Measurements from ENCODE around the gene PLPPR3. TPM values are rescaled to one million over a fixed set of nuclear protein-coding genes. Genes with fewer than 3 reads are reported as not detected.

PLPPR3 gene
- total RNA-seq, 4 donors from 2014 or later, result not detected

DNA sequence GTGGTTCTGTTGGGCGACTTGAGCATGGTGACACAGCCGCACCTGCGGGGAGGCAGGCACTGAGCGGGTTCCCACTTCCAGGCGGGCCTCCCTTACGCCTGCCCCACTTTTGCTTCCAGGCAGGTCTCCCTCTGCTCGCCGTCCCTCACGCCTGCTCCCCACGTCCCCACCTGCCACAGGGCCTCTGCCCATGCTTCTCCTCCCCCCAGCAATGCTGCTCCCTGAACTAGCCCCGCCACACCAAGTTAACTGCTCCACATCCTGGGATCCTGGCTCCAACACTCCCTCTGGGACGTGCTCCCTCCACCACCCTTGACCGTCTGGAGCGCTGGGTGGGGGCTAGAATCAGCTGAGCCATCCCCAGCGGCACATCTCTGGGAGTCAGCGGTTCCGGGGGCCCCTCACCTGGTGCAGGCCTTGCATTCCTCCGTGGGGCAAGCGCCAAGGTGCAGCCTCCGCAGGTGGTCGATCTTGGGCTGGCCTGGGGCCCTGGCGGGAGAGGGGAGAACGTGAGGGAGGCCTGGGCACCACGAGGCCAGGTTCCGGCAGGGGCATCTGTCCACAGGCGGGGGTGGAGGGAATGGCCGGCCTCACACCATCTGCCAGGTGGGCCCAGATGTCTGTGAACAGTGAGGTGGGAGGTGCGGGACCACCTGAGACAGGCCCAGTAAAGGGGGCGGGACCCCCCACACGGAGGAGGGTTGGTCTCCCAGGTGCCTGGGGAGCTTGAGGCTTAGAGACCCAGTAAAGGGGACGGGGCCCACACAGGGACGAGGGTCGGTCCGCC, 46.9 kb upstream of the PLPPR3 start:
- Histone ChIP-seq H3K4me1 (peaks cover 3 to 11% (median 7%) of the 10 kb centered on the region in 4 donors), H3K27me3 (no peaks in the 10 kb centered on the region), H3K27ac (peak overlapping the region; percentile 52 to 81 (median 75)), H3K4me3 (no peak overlapping the region), H3K36me3 (peaks cover 0 to 28% (median 0%) of the 10 kb centered on the region in 3 donors), H3K9me3 (no peaks in the 10 kb centered on the region)
- TF ChIP-seq CTCF (IDR thresholded peaks at IDR 0.05) (no peak), POLR2A (IDR thresholded peaks at IDR 0.05) (no peak)
- no peak for DNase-seq

GRCh38 chr19:867855-868457, 46.2 kb upstream of the PLPPR3 start:
- H3K36me3 ChIP-seq, result peaks cover 0 to 24% (median 0%) of the 10 kb centered on the region in 3 donors
- H3K27ac ChIP-seq, result no peak overlapping the region
- no peaks in the 10 kb centered on the region for H3K9me3 ChIP-seq
- TF ChIP-seq POLR2A (IDR thresholded peaks at IDR 0.05), result no peak
- TF ChIP-seq CTCF (IDR thresholded peaks at IDR 0.05), result no peak
- no peak overlapping the region for H3K4me3 ChIP-seq
- no peaks in the 10 kb centered on the region for H3K27me3 ChIP-seq
- no peak for DNase-seq
- peaks cover 5 to 18% (median 7%) of the 10 kb centered on the region in 4 donors for H3K4me1 ChIP-seq

- no peak for DNase-seq
- Histone ChIP-seq H3K4me1 (peaks cover 5 to 20% (median 7%) of the 10 kb centered on the region in 4 donors), H3K9me3 (no peaks in the 10 kb centered on the region), H3K27ac (no peak overlapping the region), H3K4me3 (no peak overlapping the region), H3K27me3 (no peaks in the 10 kb centered on the region), H3K36me3 (peaks cover 0 to 24% (median 0%) of the 10 kb centered on the region in 3 donors)
- TF ChIP-seq POLR2A (IDR thresholded peaks at IDR 0.05), result no peak
These were observed 45.6 kb upstream of the PLPPR3 start for GRCh38 chr19:867301-867793.

- no peak for DNase-seq
- H3K4me3 ChIP-seq, result no peak overlapping the region
- TF ChIP-seq CTCF (IDR thresholded peaks at IDR 0.05), result no peak
- TF ChIP-seq POLR2A (IDR thresholded peaks at IDR 0.05), result no peak
- peaks cover 0 to 24% (median 0%) of the 10 kb centered on the region in 3 donors for H3K36me3 ChIP-seq
- no peak overlapping the region for H3K27ac ChIP-seq
- no peaks in the 10 kb centered on the region for H3K9me3 ChIP-seq
- H3K27me3 ChIP-seq, result no peaks in the 10 kb centered on the region
- peaks cover 0 to 20% (median 6%) of the 10 kb centered on the region in 4 donors for H3K4me1 ChIP-seq
These were observed 45.1 kb upstream of the PLPPR3 start for GRCh38 chr19:866769-867300.

- TF ChIP-seq POLR2A (IDR thresholded peaks at IDR 0.05) (no peak), CTCF (IDR thresholded peaks at IDR 0.05) (no peak)
- no peak for DNase-seq
- Histone ChIP-seq H3K27me3 (no peaks in the 10 kb centered on the region), H3K36me3 (peaks cover 0 to 5% (median 0%) of the 10 kb centered on the region in 3 donors), H3K9me3 (no peaks in the 10 kb centered on the region), H3K4me3 (peak overlapping the region in 2 of 4 donors; percentile 20 to 26), H3K27ac (peak overlapping the region in 1 of 4 donors; percentile 67), H3K4me1 (peaks cover 0 to 32% (median 12%) of the 10 kb centered on the region in 4 donors)
These were observed 41.5 kb upstream of the PLPPR3 start for GRCh38 chr19:863315-863620.

Data from Peyer's patch (tissue), 4 donors.